HepG2 (cell line): ENCODE data around the gene NBR1. TPM values are rescaled to one million over a fixed set of nuclear protein-coding genes. Genes with fewer than 3 reads are reported as not detected.
A peak's percentile ranks its signal among the peaks of the same experiment; 100 is the strongest.

Experiments
- BRCA1 ChIP-seq: sonication (generic); formaldehyde crosslinking; IDR thresholded peaks from 2 replicates; pipeline ENCODE4 v1.4.0; 2020; ENCODE audit warnings: missing genetic modification reagents
- CCAR2 ChIP-seq: fragments of 200-400 bp; formaldehyde crosslinking; optimal IDR thresholded peaks from 2 replicates; pipeline ENCODE3; 2018; ENCODE audit warnings: low read depth, mild to moderate bottlenecking, low read length, moderate library complexity
- CCDC6 ChIP-seq: sonication (generic); formaldehyde crosslinking; IDR thresholded peaks from 2 replicates; pipeline ENCODE4 v1.8.1; 2022; ENCODE audit warnings: mild to moderate bottlenecking, missing genetic modification reagents, moderate library complexity
- HDAC2 ChIP-seq: sonication (generic); formaldehyde crosslinking; IDR thresholded peaks from 2 replicates; pipeline ENCODE4 v1.4.0; 2020; ENCODE audit warnings: missing genetic modification reagents
- HOXA7 ChIP-seq: sonication (generic); formaldehyde crosslinking; IDR thresholded peaks from 2 replicates; pipeline ENCODE4 v1.8.1; 2022; ENCODE audit warnings: mild to moderate bottlenecking, missing genetic modification reagents, moderate library complexity
- KDM4B ChIP-seq: sonication (generic); formaldehyde crosslinking; IDR thresholded peaks from 2 replicates; pipeline ENCODE4 v1.4.0; 2020; ENCODE audit warnings: missing genetic modification reagents
- MTF1 ChIP-seq: sonication (generic); formaldehyde crosslinking; IDR thresholded peaks from 2 replicates; pipeline ENCODE4 v1.5.0; 2020; ENCODE audit warnings: missing genetic modification reagents
- NFYC ChIP-seq: IDR thresholded peaks from 2 replicates; pipeline ENCODE4 v1.6.1; 2016; ENCODE audit warnings: missing genetic modification reagents, missing compliant biosample characterization
- NR2F2 ChIP-seq: IDR thresholded peaks from 2 replicates; pipeline ENCODE4 v1.6.1; 2012; ENCODE audit warnings: low read depth, inconsistent platforms, borderline replicate concordance
- TOPORS ChIP-seq: sonication (generic); formaldehyde crosslinking; IDR thresholded peaks from 2 replicates; pipeline ENCODE4 v1.8.0; 2023; ENCODE audit warnings: mild to moderate bottlenecking, missing genetic modification reagents
- ZMAT3 ChIP-seq: sonication (generic); formaldehyde crosslinking; conservative IDR thresholded peaks from 2 replicates; pipeline ENCODE4 v1.7.0; 2021; ENCODE audit warnings: missing genetic modification reagents
- ZNF556 ChIP-seq: sonication (generic); formaldehyde crosslinking; IDR thresholded peaks from 2 replicates; pipeline ENCODE4 v1.4.0; 2020; ENCODE audit warnings: mild to moderate bottlenecking, missing genetic modification reagents, borderline replicate concordance
- ZNF629 ChIP-seq: sonication (generic); formaldehyde crosslinking; conservative IDR thresholded peaks from 2 replicates; pipeline ENCODE4 v1.5.0; 2020; ENCODE audit warnings: missing genetic modification reagents
- ZNF788 ChIP-seq: sonication (generic); formaldehyde crosslinking; IDR thresholded peaks from 2 replicates; pipeline ENCODE4 v1.5.0; 2020; ENCODE audit warnings: mild to moderate bottlenecking, missing genetic modification reagents, borderline replicate concordance
- polyA plus RNA-seq, 8 experiments: library from polyadenylated mRNA; depleted of rRNA in 3 of 8; stranded (reverse) in 7 of 8; unstranded in 1 of 8; fragments of >200 nt; fragmentation: Illumina TruSeq in 4 of 8; extraction: Trizol in 4 of 8; gene quantifications; 2 replicates each; pipeline versions ENCODE4 v1.2.1 to v1.2.3, GENCODE V29; 2011 to 2016; ENCODE audit warnings: low read depth in 4 of 8, missing spikeins in 1 of 8, mixed read lengths in 1 of 8; ENCODE audit not compliant: insufficient read depth in 1 of 8
- total RNA-seq, 5 experiments: library from RNA; depleted of rRNA; stranded (reverse); fragments of >200 nt; fragmentation: Illumina TruSeq; extraction: Trizol; gene quantifications; 2 replicates each; pipeline ENCODE4 v1.2.3, GENCODE V29; 2016; ENCODE audit warnings: low read depth in 1 of 5
- TF ChIP-seq, protein P1 (sequence below): sonication (generic); formaldehyde crosslinking; IDR thresholded peaks from 2 replicates; pipeline ENCODE4 v1.8.0; 2022; ENCODE audit warnings: low read depth, missing genetic modification reagents
- TF ChIP-seq, protein P2 (sequence below): sonication (generic); formaldehyde crosslinking; IDR thresholded peaks from 2 replicates; pipeline ENCODE4 v1.4.0; 2020; ENCODE audit warnings: missing genetic modification reagents, mild to moderate bottlenecking, borderline replicate concordance
- TF ChIP-seq, protein P3 (sequence below): sonication (generic); formaldehyde crosslinking; IDR thresholded peaks from 2 replicates; pipeline ENCODE4 v1.8.1; 2023; ENCODE audit warnings: missing genetic modification reagents, mild to moderate bottlenecking, borderline replicate concordance
- TF ChIP-seq, protein P4 (sequence below): IDR thresholded peaks from 2 replicates; pipeline ENCODE4 v1.6.1; 2016; ENCODE audit warnings: missing compliant biosample characterization, missing genetic modification reagents, borderline replicate concordance
- TF ChIP-seq, protein P5 (sequence below): sonication (generic); formaldehyde crosslinking; IDR thresholded peaks from 2 replicates; pipeline ENCODE4 v1.4.0; 2020; ENCODE audit warnings: low read depth, mild to moderate bottlenecking, missing genetic modification reagents
- TF ChIP-seq, protein P6 (sequence below): sonication (generic); formaldehyde crosslinking; IDR thresholded peaks from 2 replicates; pipeline ENCODE4 v1.5.0; 2020; ENCODE audit warnings: mild to moderate bottlenecking, low read depth, missing genetic modification reagents, borderline replicate concordance

NBR1 gene
- total and polyA plus RNA-seq, 2 of the 13 experiments (the other 11 are each of a cell fraction or from before 2014, with no cell fraction given), result 51.7 to 121 TPM

DNA sequence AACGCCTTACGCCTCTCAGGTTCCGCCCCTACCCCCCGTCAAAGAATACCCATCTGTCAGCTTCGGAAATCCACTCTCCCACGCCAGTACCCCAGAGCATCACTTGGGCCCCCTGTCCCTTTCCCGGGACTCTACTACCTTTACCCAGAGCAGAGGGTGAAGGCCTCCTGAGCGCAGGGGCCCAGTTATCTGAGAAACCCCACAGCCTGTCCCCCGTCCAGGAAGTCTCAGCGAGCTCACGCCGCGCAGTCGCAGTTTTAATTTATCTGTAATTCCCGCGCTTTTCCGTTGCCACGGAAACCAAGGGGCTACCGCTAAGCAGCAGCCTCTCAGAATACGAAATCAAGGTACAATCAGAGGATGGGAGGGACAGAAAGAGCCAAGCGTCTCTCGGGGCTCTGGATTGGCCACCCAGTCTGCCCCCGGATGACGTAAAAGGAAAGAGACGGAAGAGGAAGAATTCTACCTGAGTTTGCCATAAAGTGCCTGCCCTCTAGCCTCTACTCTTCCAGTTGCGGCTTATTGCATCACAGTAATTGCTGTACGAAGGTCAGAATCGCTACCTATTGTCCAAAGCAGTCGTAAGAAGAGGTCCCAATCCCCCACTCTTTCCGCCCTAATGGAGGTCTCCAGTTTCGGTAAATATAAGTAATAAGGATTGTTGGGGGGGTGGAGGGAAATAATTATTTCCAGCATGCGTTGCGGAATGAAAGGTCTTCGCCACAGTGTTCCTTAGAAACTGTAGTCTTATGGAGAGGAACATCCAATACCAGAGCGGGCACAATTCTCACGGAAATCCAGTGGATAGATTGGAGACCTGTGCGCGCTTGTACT lies 45.7 kb upstream of the NBR1 start, which contains the start of gene BRCA1 (continued):
- TF ChIP-seq, protein P1, sequence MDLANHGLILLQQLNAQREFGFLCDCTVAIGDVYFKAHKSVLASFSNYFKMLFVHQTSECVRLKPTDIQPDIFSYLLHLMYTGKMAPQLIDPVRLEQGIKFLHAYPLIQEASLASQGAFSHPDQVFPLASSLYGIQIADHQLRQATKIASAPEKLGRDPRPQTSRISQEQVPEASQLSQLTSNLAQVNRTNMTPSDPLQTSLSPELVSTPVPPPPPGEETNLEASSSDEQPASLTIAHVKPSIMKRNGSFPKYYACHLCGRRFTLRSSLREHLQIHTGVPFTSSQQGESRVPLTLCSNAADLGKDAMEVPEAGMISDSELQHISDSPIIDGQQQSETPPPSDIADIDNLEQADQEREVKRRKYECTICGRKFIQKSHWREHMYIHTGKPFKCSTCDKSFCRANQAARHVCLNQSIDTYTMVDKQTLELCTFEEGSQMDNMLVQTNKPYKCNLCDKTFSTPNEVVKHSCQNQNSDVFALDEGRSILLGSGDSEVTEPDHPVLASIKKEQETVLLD (CRISPR knock-in tag), result no peak
- TF ChIP-seq TOPORS, result peak; percentile 56; the same call in 1 of the 2 replicates
- no peak for TF ChIP-seq MTF1 (CRISPR knock-in tag)
- peak; percentile 35; the same call in 1 of the 2 replicates for TF ChIP-seq HDAC2 (CRISPR knock-in tag)
- TF ChIP-seq, protein P2, sequence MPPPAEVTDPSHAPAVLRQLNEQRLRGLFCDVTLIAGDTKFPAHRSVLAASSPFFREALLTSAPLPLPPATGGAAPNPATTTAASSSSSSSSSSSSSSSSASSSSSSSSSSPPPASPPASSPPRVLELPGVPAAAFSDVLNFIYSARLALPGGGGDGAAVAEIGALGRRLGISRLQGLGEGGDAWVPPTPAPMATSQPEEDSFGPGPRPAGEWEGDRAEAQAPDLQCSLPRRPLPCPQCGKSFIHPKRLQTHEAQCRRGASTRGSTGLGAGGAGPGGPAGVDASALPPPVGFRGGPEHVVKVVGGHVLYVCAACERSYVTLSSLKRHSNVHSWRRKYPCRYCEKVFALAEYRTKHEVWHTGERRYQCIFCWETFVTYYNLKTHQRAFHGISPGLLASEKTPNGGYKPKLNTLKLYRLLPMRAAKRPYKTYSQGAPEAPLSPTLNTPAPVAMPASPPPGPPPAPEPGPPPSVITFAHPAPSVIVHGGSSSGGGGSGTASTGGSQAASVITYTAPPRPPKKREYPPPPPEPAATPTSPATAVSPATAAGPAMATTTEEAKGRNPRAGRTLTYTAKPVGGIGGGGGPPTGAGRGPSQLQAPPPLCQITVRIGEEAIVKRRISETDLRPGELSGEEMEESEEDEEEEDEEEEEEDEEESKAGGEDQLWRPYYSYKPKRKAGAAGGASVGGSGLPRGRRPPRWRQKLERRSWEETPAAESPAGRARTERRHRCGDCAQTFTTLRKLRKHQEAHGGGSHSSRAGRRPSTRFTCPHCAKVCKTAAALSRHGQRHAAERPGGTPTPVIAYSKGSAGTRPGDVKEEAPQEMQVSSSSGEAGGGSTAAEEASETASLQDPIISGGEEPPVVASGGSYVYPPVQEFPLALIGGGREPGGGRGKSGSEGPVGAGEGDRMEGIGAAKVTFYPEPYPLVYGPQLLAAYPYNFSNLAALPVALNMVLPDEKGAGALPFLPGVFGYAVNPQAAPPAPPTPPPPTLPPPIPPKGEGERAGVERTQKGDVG (CRISPR knock-in tag), result peak; percentile 83; the same call in 1 of the 2 replicates
- TF ChIP-seq CCDC6 (CRISPR knock-in tag), result peak; percentile 85; the same call in 1 of the 2 replicates
- peak; percentile 19; the same call in 1 of the 2 replicates for TF ChIP-seq HOXA7 (CRISPR knock-in tag)
- TF ChIP-seq NFYC (CRISPR knock-in tag), result peak; percentile 95
- TF ChIP-seq KDM4B (CRISPR knock-in tag), result peak; percentile 72; the same call in 1 of the 2 replicates
- peak; percentile 66 for TF ChIP-seq NR2F2
- TF ChIP-seq, protein P3, sequence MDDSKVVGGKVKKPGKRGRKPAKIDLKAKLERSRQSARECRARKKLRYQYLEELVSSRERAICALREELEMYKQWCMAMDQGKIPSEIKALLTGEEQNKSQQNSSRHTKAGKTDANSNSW (CRISPR knock-in tag), result no peak
- TF ChIP-seq CCAR2, result no peak
- peak; percentile 54; the same call in 1 of the 2 replicates for TF ChIP-seq BRCA1 (CRISPR knock-in tag)
- TF ChIP-seq ZNF556 (CRISPR knock-in tag), result no peak; the same call in 1 of the 2 replicates
- TF ChIP-seq ZNF629, result 0 out of 2 replicates have a peak, but pooled peaks have one; percentile 40
- no peak for TF ChIP-seq ZMAT3 (CRISPR knock-in tag)
- TF ChIP-seq, protein P4, sequence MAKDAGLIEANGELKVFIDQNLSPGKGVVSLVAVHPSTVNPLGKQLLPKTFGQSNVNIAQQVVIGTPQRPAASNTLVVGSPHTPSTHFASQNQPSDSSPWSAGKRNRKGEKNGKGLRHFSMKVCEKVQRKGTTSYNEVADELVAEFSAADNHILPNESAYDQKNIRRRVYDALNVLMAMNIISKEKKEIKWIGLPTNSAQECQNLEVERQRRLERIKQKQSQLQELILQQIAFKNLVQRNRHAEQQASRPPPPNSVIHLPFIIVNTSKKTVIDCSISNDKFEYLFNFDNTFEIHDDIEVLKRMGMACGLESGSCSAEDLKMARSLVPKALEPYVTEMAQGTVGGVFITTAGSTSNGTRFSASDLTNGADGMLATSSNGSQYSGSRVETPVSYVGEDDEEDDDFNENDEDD, result peak; percentile 99
- no peak for TF ChIP-seq ZNF788
- TF ChIP-seq, protein P5, sequence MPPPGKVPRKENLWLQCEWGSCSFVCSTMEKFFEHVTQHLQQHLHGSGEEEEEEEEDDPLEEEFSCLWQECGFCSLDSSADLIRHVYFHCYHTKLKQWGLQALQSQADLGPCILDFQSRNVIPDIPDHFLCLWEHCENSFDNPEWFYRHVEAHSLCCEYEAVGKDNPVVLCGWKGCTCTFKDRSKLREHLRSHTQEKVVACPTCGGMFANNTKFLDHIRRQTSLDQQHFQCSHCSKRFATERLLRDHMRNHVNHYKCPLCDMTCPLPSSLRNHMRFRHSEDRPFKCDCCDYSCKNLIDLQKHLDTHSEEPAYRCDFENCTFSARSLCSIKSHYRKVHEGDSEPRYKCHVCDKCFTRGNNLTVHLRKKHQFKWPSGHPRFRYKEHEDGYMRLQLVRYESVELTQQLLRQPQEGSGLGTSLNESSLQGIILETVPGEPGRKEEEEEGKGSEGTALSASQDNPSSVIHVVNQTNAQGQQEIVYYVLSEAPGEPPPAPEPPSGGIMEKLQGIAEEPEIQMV (CRISPR knock-in tag), result no peak; the same call in 1 of the 2 replicates
- TF ChIP-seq, protein P6, sequence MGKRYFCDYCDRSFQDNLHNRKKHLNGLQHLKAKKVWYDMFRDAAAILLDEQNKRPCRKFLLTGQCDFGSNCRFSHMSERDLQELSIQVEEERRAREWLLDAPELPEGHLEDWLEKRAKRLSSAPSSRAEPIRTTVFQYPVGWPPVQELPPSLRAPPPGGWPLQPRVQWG, result no peak
